ENCODE measurements around the gene MS4A18. TPM values are rescaled to one million over a fixed set of nuclear protein-coding genes. Genes with fewer than 3 reads are reported as not detected.

The MS4A18 gene
- total RNA-seq, 1 donor from 2014 or later: not detected

- DNase-seq: peak; percentile 56
- intact Hi-C loops (cut with DNase I): no loop called here
Observed at GRCh38 chr11:60786811-60787567, 62.5 kb downstream of the MS4A18 start.

GRCh38 chr11:60788401-60789125, 64.0 kb downstream of the MS4A18 start:
- TF ChIP-seq CTCF (IDR thresholded peaks at IDR 0.05): no peak
- H3K4me1 ChIP-seq: peaks cover 8% of the 10 kb centered on the region
- no peaks in the 10 kb centered on the region for H3K36me3 ChIP-seq
- no peak overlapping the region for H3K27ac ChIP-seq
- intact Hi-C loops (cut with DNase I): no loop called here
- no peak overlapping the region for H3K4me3 ChIP-seq
- DNase-seq (peak; percentile 39), ATAC-seq (no peak)
- no peaks in the 10 kb centered on the region for H3K9me3 ChIP-seq
- H3K27me3 ChIP-seq (ENCODE audit: low read depth): no peaks in the 10 kb centered on the region

More at GRCh38 chr11:60786811-60787567, 62.5 kb downstream of the MS4A18 start:
- Histone ChIP-seq H3K4me1 (peaks cover 8% of the 10 kb centered on the region), H3K36me3 (no peaks in the 10 kb centered on the region), H3K4me3 (no peak overlapping the region), H3K27me3 (ENCODE audit: low read depth) (no peaks in the 10 kb centered on the region), H3K27ac (no peak overlapping the region), H3K9me3 (no peaks in the 10 kb centered on the region)
- peak; percentile 16 to 43 for ATAC-seq
- no peak for TF ChIP-seq CTCF (IDR thresholded peaks at IDR 0.05)

- no peaks in the 10 kb centered on the region for H3K9me3 ChIP-seq
- TF ChIP-seq CTCF (IDR thresholded peaks at IDR 0.05): no peak
- intact Hi-C loops (cut with DNase I): no loop called here
- H3K27me3 ChIP-seq (ENCODE audit: low read depth): no peaks in the 10 kb centered on the region
- H3K36me3 ChIP-seq: no peaks in the 10 kb centered on the region
- ATAC-seq (no peak), DNase-seq (no peak)
- H3K4me1 ChIP-seq: peaks cover 8% of the 10 kb centered on the region
- no peak overlapping the region for H3K4me3 ChIP-seq
- H3K27ac ChIP-seq: no peak overlapping the region
Observed at GRCh38 chr11:60790726-60791125, 66.2 kb downstream of the MS4A18 start.

- H3K9me3 ChIP-seq: no peaks in the 10 kb centered on the region
- DNase-seq (no peak), ATAC-seq (no peak)
- no peak overlapping the region for H3K27ac ChIP-seq
- peaks cover 8% of the 10 kb centered on the region for H3K4me1 ChIP-seq
- H3K4me3 ChIP-seq: no peak overlapping the region
- intact Hi-C loops (cut with DNase I): no loop called here
- no peak for TF ChIP-seq CTCF (IDR thresholded peaks at IDR 0.05)
- H3K36me3 ChIP-seq: no peaks in the 10 kb centered on the region
- H3K27me3 ChIP-seq (ENCODE audit: low read depth): no peaks in the 10 kb centered on the region
Observed at GRCh38 chr11:60791153-60791933, 66.8 kb downstream of the MS4A18 start.

GRCh38 chr11:60792521-60792920, 68.0 kb downstream of the MS4A18 start:
- H3K9me3 ChIP-seq: no peaks in the 10 kb centered on the region
- ATAC-seq (no peak), DNase-seq (no peak)
- TF ChIP-seq CTCF (IDR thresholded peaks at IDR 0.05): no peak
- H3K27ac ChIP-seq: no peak overlapping the region
- no peak overlapping the region for H3K4me3 ChIP-seq
- H3K36me3 ChIP-seq: no peaks in the 10 kb centered on the region
- no peaks in the 10 kb centered on the region for H3K27me3 ChIP-seq (ENCODE audit: low read depth)
- intact Hi-C loops (cut with DNase I): no loop called here
- no peaks in the 10 kb centered on the region for H3K4me1 ChIP-seq

All from lower lobe of right lung (tissue), 2 donors.